Adipose tissue (tissue), 3 donors: Measurements from ENCODE around the gene VPS45. TPM values are rescaled to one million over a fixed set of nuclear protein-coding genes. Genes with fewer than 3 reads are reported as not detected.
A peak's percentile ranks its signal among the peaks of the same experiment; 100 is the strongest.
"Not testable (repeated sequence)": the region's sequence is repeated elsewhere in the genome, so short reads cannot be mapped to it uniquely, and the experiment has no call there.

Experiments used
- H3K27ac ChIP-seq: one replicate; pipeline ENCODE4 v1.5.1; 2013; ENCODE audit warnings: low read depth, low read length
- WGBS, 3 donors: extraction: QIAGEN DNeasy Blood & Tissue Kit; methylation state at CpG; one replicate each; pipeline ENCODE4 v1.1.7; 2013; 5-methylcytosine and 5-hydroxymethylcytosine counted together
- polyA plus RNA-seq, 3 donors: library from polyadenylated mRNA; stranded (reverse); fragments of 200-250 nt; gene quantifications; one replicate each; pipeline ENCODE4 v1.2.3, GENCODE V29; 2013
- donor health status: healthy with polysubstance abuse.
- donor health status: Bipolar disorder and iron deficiency.
- donor health status: healthy.

The VPS45 gene, protein sequence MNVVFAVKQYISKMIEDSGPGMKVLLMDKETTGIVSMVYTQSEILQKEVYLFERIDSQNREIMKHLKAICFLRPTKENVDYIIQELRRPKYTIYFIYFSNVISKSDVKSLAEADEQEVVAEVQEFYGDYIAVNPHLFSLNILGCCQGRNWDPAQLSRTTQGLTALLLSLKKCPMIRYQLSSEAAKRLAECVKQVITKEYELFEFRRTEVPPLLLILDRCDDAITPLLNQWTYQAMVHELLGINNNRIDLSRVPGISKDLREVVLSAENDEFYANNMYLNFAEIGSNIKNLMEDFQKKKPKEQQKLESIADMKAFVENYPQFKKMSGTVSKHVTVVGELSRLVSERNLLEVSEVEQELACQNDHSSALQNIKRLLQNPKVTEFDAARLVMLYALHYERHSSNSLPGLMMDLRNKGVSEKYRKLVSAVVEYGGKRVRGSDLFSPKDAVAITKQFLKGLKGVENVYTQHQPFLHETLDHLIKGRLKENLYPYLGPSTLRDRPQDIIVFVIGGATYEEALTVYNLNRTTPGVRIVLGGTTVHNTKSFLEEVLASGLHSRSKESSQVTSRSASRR
- polyA plus RNA-seq, result 10 to 100 TPM in 2 of 3 donors, 1 to 10 TPM in 1; 9.6 to 22.4 (median 21.3) TPM

GRCh38 chr1:150067184-150068108 lies at the start of gene VPS45:
Gene VPS45 (plus strand): TSS chr1:150067776. CDS start chr1:150067858, 82 bp downstream.
- WGBS, 3 donors, result 0 to 1% (median 0%) methylated on average over 46 of the region's 46 CpGs
- H3K27ac ChIP-seq, result peak within 1 kb of the TSS; percentile 45

- H3K27ac ChIP-seq, result no peak overlapping the region
Observed at GRCh38 chr1:150018165-150018564, 49.4 kb upstream of the VPS45 start.

DNA sequence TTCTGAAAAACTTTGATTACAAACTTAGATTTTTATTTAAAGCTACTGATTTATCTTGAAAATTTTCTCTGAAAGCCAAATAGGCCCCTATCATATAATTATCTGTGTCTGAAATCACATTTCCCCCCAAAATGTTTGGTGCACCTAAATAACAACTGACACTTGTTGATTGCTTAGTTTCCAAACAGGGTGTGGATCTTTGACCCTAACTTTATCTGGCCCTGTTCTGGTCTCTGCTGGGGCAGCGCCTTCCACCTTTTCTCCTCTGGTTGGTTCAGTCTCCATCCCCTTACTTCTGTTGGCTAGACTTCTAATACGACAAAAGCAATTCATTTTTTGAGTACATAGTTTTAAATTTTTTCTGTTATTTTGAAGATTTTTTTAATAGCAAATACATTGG lies 46.9 kb upstream of the VPS45 start:
- no peak overlapping the region for H3K27ac ChIP-seq

More at GRCh38 chr1:150018165-150018564, 49.4 kb upstream of the VPS45 start:
- 79 to 93% (median 80%) methylated on average over 4 of the region's 4 CpGs for WGBS, 3 donors

DNA sequence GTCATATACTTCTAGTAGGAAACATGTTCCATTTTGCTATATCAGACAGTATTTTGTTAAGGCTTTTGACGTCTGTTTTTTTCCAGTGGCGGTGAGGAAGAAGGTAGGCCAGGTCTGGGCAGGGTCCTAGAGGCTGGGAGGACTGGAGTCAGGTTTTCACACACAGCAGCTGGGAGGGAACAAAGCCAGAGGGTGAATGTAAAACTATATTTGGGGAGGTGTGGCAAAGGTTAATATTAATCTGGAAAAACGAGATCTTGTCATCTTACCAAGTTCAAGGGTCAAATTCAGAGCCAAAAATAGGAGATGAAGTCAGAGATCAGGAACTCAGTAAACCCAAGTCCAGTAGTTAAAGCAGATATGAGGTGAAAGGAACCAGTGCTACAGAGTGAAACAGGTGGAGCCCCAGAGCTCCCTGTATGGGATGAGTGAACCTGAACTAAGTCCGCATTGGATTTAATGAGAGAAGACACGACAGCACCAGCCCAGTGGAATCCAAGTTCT lies 46.3 kb upstream of the VPS45 start:
- H3K27ac ChIP-seq, result no peak overlapping the region

More for the DNA sequence above, 46.9 kb upstream of the VPS45 start:
- WGBS, 3 donors, result 71 to 96% (median 91%) methylated on average over 2 of the region's 2 CpGs

GRCh38 chr1:150022357-150022756 lies 45.2 kb upstream of the VPS45 start:
- WGBS, 3 donors, result 44 to 84% (median 82%) methylated on average over 6 of the region's 6 CpGs
- no peak overlapping the region for H3K27ac ChIP-seq

More for the DNA sequence above, 46.3 kb upstream of the VPS45 start:
- 21 to 74% (median 66%) methylated on average over 5 of the region's 5 CpGs for WGBS, 3 donors

DNA sequence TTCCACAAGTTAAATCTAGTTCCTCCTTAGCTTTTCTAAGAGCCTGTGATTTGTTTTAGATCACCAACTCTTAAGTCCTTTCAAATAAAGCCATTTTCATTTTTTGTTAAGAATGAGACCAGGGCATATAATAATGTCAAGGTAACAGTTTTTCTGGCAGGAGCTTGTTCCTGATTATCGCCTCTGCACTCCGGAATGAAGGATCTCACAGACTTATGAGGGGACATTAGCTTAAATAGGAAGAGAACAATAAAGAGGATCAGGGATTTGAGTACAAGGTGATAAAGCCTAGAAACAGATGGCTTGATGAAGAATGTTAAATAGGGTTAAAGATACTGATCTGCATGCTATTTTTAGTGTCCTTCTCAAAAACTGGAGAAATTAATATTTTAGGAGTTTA lies 43.4 kb upstream of the VPS45 start:
- 74 to 91% (median 89%) methylated on average over 2 of the region's 2 CpGs for WGBS, 3 donors

GRCh38 chr1:150028322-150028721 lies 39.3 kb upstream of the VPS45 start:
- 96 to 100% (median 96%) methylated on average over 1 of the region's 1 CpG for WGBS, 3 donors
- no peak overlapping the region for H3K27ac ChIP-seq

More for the DNA sequence above, 43.4 kb upstream of the VPS45 start:
- no peak overlapping the region for H3K27ac ChIP-seq

- no peak overlapping the region for H3K27ac ChIP-seq
Observed at GRCh38 chr1:150034336-150034735, 33.2 kb upstream of the VPS45 start.

GRCh38 chr1:150049926-150050325 lies 17.6 kb upstream of the VPS45 start:
- WGBS, 3 donors, result 78 to 95% (median 89%) methylated on average over 2 of the region's 2 CpGs
- no peak overlapping the region for H3K27ac ChIP-seq

GRCh38 chr1:150051089-150051373 lies 16.5 kb upstream of the VPS45 start:
- no peak overlapping the region for H3K27ac ChIP-seq
- WGBS, 3 donors, result 45 to 61% (median 46%) methylated on average over 7 of the region's 7 CpGs

- 26 to 45% (median 31%) methylated on average over 3 of the region's 3 CpGs for WGBS, 3 donors
- not testable (repeated sequence) for H3K27ac ChIP-seq
Observed at GRCh38 chr1:150051905-150052412, 15.6 kb upstream of the VPS45 start.

- 28 to 59% (median 35%) methylated on average over 3 of the region's 3 CpGs for WGBS, 3 donors
- H3K27ac ChIP-seq, result no peak overlapping the region
Observed at GRCh38 chr1:150053926-150054325, 13.7 kb upstream of the VPS45 start.

- 93 to 94% (median 93%) methylated on average over 4 of the region's 4 CpGs for WGBS, 3 donors
Observed at GRCh38 chr1:150055507-150055906, 12.1 kb upstream of the VPS45 start.

DNA sequence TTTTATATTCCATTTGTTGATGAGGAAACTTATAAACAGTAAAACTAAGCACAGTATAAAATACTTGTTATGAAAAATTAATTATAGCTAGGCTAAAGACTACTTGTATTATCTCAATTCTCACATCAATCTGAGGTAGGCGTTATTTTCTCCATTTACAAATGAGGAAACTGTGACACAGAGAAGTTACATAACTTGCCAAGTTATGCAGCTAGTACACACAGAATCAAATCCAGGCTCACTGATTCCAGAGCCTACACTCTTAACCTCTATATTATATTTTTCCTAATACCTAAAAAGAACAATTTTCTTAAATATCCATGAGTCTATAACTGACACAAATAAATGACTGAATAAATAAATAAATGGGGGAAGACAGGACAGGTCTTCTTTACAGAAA lies 11.2 kb upstream of the VPS45 start:
- no peak overlapping the region for H3K27ac ChIP-seq
- WGBS, 3 donors, result 37 to 51% (median 47%) methylated on average over 1 of the region's 1 CpG

More at GRCh38 chr1:150055507-150055906, 12.1 kb upstream of the VPS45 start:
- H3K27ac ChIP-seq, result not testable (repeated sequence)

- 66 to 83% (median 81%) methylated on average over 4 of the region's 4 CpGs for WGBS, 3 donors
- no peak overlapping the region for H3K27ac ChIP-seq
Observed at GRCh38 chr1:150060260-150060659, 7.3 kb upstream of the VPS45 start.

- H3K27ac ChIP-seq, result no peak overlapping the region
- 33 to 53% (median 38%) methylated on average over 3 of the region's 3 CpGs for WGBS, 3 donors
Observed at GRCh38 chr1:150061632-150062101, 5.9 kb upstream of the VPS45 start.

DNA sequence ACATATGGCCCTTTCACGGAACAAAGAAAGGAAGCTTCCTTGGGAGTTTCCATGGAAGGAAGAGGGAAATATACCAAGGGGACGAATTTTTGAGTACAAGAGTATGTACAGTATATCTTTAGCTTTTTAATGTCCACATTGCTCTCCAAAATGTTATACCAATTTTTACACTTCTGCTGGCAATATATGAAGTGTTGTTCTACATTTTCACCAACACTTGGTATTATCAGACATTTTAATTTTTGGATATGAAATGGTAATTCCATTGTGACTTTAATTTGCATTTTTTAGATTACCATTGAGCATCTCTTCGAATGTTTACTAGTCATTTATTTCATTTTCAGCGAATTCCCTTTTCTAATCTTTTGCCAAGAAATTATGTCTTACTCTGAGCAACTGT lies 5.5 kb upstream of the VPS45 start:
- 82 to 92% (median 92%) methylated on average over 4 of the region's 4 CpGs for WGBS, 3 donors
- H3K27ac ChIP-seq, result no peak overlapping the region

GRCh38 chr1:150065184-150065871 lies 2.2 kb upstream of the VPS45 start:
- H3K27ac ChIP-seq, result no peak overlapping the region
- 72 to 92% (median 76%) methylated on average over 5 of the region's 5 CpGs for WGBS, 3 donors
